ENCODE measurements around the gene IL17A. TPM values are rescaled to one million over a fixed set of nuclear protein-coding genes. Genes with fewer than 3 reads are reported as not detected.
"Not testable (repeated sequence)": the region's sequence is repeated elsewhere in the genome, so short reads cannot be mapped to it uniquely, and the experiment has no call there.

The IL17A gene
- total and polyA plus RNA-seq, 2 donors (not counting 3 experiments of a cell fraction or from before 2014, with no cell fraction given), result not detected

DNA sequence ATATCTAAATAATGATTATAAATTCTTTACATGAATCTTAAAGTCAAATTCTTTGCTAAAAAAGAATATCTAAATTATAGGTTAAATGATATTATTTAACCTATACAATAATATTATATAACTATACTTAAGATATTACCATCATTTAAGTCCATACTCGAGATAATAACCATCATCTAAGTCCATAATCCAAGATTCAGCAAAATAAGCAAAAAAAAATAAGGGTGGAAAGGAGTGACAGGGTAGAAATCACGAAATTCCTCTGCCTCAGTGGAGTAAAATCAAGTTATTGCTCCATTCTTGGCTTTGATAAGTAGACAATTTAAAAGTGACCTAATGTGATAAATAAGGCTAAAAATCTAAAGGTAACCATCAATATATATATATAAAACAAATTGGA, 9.7 kb downstream of the IL17A start:
- dilution Hi-C loops (cut with MboI; ENCODE audit: extremely low pct_ligation_motif_present, low sequenced_read_pairs) (no loop called here), intact Hi-C loops (cut with micrococcal nuclease) (loop anchor here (10.0 kb wide), 1 partner anchor 61 kb away; no protein-coding TSS in a partner anchor)
- Histone ChIP-seq H3K9ac (replicated peaks; ENCODE audit: extremely low read depth, insufficient read depth, low read length) (no peak overlapping the region), H3K9me3 (replicated peaks; ENCODE audit: control insufficient read depth, insufficient read depth, low read length) (no peaks in the 10 kb centered on the region), H3K4me2 (ENCODE audit: insufficient read depth, low read length) (no peak overlapping the region), H3K27me3 (ENCODE audit: control insufficient read depth in 2 of 2, insufficient read depth in 2 of 2, low read length in 2 of 2) (no peaks in the 10 kb centered on the region), H3K9me1 (replicated peaks; ENCODE audit: control insufficient read depth, extremely low read depth, insufficient read depth, low read length) (no peaks in the 10 kb centered on the region), H3K4me3 (replicated peaks in 1 of 3; ENCODE audit: insufficient read depth in 1 of 3, low read depth in 1 of 3, low read length in 3 of 3) (no peak overlapping the region), H2AFZ (ENCODE audit: low read depth, low read length) (no peak overlapping the region), H3K4me1 (ENCODE audit: control insufficient read depth, extremely low read depth, insufficient read depth, low read length) (no peaks in the 10 kb centered on the region), H3K36me3 (ENCODE audit: control insufficient read depth in 2 of 2, extremely low read depth in 1 of 2, insufficient read depth in 2 of 2, low read length in 2 of 2) (no peaks in the 10 kb centered on the region), H3K27ac (ENCODE audit: insufficient read depth, low read depth, low read length) (no peak overlapping the region), H3K79me2 (ENCODE audit: control insufficient read depth, insufficient read depth, low read length) (no peaks in the 10 kb centered on the region), H4K20me1 (replicated peaks; ENCODE audit: control insufficient read depth, extremely low read depth, insufficient read depth, low read length) (no peaks in the 10 kb centered on the region)
- TF ChIP-seq CTCF (IDR thresholded peaks at IDR 0.05; ENCODE audit: extremely low read depth in 1 of 2, insufficient read depth in 1 of 2, low read depth in 1 of 2, low read length in 2 of 2) (no peak), EZH2 (IDR thresholded peaks at IDR 0.05; ENCODE audit: borderline replicate concordance, low read depth, low read length, severe bottlenecking) (no peak), POLR2AphosphoS5 (IDR thresholded peaks at IDR 0.05; ENCODE audit: insufficient read depth, low read depth, low read length) (no peak), FOS (IDR thresholded peaks at IDR 0.05; ENCODE audit: borderline replicate concordance, insufficient read depth, low read length) (no peak), JUN (IDR thresholded peaks at IDR 0.05; ENCODE audit: borderline replicate concordance, insufficient read depth, insufficient read length, low read depth) (no peak), GATA2 (IDR thresholded peaks at IDR 0.05; ENCODE audit: insufficient read depth, insufficient read length, low read depth, low read length) (no peak)
- no peak for FAIRE-seq
- no TSS peak for BruUV-seq (replicated peaks)
- ChIA-PET POLR2A (no interaction called here), CTCF (no interaction called here)
- DNase-seq (ENCODE audit: low read depth, low spot score), result no peak

GRCh38 chr6:52200088-52200487, 13.9 kb downstream of the IL17A start:
- DNase-seq (ENCODE audit: low read depth, low spot score); H3K27ac ChIP-seq (ENCODE audit: insufficient read depth, low read depth, low read length); POLR2A ChIA-PET; H3K4me3 ChIP-seq (replicated peaks in 1 of 3; ENCODE audit: insufficient read depth in 1 of 3, low read depth in 1 of 3, low read length in 3 of 3); FAIRE-seq; H3K9me1 ChIP-seq (replicated peaks; ENCODE audit: control insufficient read depth, extremely low read depth, insufficient read depth, low read length); CTCF ChIA-PET; H3K4me1 ChIP-seq (ENCODE audit: control insufficient read depth, extremely low read depth, insufficient read depth, low read length); H2AFZ ChIP-seq (ENCODE audit: low read depth, low read length); H3K27me3 ChIP-seq (ENCODE audit: control insufficient read depth in 2 of 2, insufficient read depth in 2 of 2, low read length in 2 of 2); H3K9me3 ChIP-seq (replicated peaks; ENCODE audit: control insufficient read depth, insufficient read depth, low read length); H3K4me2 ChIP-seq (ENCODE audit: insufficient read depth, low read length); dilution Hi-C loops (cut with MboI; ENCODE audit: extremely low pct_ligation_motif_present, low sequenced_read_pairs); intact Hi-C loops (cut with micrococcal nuclease); H3K36me3 ChIP-seq (ENCODE audit: control insufficient read depth in 2 of 2, extremely low read depth in 1 of 2, insufficient read depth in 2 of 2, low read length in 2 of 2); BruUV-seq (replicated peaks); H4K20me1 ChIP-seq (replicated peaks; ENCODE audit: control insufficient read depth, extremely low read depth, insufficient read depth, low read length); H3K9ac ChIP-seq (replicated peaks; ENCODE audit: extremely low read depth, insufficient read depth, low read length); H3K79me2 ChIP-seq (ENCODE audit: control insufficient read depth, insufficient read depth, low read length): not testable (repeated sequence)

Measured in endothelial cell of umbilical vein (primary cell).